ENCODE measurements around the gene PPP2R1B.

DNA sequence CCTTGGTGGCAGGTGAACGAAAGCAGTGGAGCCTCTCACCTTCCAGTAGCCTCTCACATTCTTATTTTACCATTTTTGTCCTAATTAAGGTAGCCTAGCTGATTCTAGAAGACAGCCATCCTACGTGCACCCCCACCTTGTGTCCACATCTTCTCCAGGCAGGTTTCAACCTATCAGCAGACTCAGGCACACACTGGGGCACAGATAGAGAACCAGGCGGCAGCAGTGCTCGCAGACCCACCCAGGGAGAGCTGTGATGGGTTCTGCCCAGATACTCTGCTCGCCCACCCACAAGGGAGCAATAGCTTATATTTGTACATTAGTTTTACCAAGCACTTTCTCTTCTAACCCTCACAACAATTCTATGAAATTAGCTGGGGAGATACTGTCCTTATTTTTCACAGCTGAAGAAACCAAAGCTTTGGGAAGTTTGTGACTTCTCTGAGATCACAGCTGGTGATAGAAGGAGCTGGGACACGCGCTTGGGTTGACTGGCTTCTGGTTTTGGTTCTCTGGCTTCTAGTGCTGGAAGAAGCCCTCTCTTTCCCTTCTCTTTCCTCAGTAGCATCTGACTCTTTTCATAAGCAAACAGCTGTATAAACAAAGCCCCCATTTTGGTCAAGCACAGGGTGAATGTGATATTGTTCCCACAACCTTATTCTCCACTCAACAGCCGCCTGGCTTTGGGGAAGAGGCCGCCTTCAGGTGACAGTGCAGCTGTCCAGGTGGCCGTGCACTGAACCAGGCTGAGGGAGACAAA is 36.9 kb downstream of the PPP2R1B start:
- TF ChIP-seq, protein P1, sequence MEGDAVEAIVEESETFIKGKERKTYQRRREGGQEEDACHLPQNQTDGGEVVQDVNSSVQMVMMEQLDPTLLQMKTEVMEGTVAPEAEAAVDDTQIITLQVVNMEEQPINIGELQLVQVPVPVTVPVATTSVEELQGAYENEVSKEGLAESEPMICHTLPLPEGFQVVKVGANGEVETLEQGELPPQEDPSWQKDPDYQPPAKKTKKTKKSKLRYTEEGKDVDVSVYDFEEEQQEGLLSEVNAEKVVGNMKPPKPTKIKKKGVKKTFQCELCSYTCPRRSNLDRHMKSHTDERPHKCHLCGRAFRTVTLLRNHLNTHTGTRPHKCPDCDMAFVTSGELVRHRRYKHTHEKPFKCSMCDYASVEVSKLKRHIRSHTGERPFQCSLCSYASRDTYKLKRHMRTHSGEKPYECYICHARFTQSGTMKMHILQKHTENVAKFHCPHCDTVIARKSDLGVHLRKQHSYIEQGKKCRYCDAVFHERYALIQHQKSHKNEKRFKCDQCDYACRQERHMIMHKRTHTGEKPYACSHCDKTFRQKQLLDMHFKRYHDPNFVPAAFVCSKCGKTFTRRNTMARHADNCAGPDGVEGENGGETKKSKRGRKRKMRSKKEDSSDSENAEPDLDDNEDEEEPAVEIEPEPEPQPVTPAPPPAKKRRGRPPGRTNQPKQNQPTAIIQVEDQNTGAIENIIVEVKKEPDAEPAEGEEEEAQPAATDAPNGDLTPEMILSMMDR (IDR thresholded peaks at IDR 0.05), result no peak
- no peak for TF ChIP-seq POLR2A (IDR thresholded peaks at IDR 0.05)
- no peak for TF ChIP-seq POLR2AphosphoS5 (IDR thresholded peaks at IDR 0.05; ENCODE audit: insufficient read depth in 1 of 2, low read depth in 1 of 2)
